SKM-1 treated with dmso at 0.1 percent for 144 hours (cell line): ENCODE data around the gene MTURN.

Experiments
- DNase-seq: peaks from one replicate; lab custom pipeline; 2025; ENCODE audit not compliant: unreplicated experiment; lab: John Stamatoyannopoulos, UW

Gene MTURN

DNA sequence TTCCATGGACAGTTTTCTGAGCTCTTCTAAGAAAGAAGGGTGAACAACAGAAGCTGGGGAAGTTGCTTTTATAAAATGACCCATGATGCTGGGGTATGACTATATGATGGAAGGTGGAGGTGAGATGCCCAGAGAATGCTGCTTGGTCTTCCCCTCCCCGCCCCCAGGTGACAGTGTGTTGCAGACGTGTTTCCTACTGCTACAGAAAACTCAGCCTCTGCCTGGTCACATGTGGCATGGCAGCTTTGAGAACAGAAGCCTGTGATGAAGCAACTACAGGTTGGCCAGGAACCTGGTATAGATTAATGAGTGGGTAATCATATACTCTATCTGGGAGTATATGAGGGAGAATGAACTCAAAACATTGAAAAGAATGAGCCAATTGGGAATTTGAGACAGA is 67.1 kb downstream of the MTURN start:
- no peak for DNase-seq

DNA sequence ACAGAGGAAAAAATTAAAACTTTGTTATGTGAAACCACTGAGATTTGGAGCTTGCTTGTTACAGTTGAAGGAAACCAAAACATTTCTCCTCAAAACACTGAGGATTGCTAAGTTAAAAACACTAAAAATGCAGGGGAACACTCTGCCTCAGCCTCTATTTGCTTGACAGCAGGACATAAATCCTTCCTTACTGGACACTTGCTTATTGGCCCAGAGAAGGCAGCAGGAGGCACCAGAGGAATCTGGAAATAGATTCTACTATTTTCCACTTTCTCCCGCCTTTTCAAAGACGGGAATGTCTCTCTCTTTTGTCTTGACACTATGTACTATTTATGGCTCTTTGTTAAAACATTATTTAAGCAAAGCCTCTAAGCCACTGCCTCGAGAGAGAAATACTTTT is 67.9 kb downstream of the MTURN start:
- no peak for DNase-seq

GRCh38 chr7:30206491-30206890 is 71.7 kb downstream of the MTURN start:
- no peak for DNase-seq

DNA sequence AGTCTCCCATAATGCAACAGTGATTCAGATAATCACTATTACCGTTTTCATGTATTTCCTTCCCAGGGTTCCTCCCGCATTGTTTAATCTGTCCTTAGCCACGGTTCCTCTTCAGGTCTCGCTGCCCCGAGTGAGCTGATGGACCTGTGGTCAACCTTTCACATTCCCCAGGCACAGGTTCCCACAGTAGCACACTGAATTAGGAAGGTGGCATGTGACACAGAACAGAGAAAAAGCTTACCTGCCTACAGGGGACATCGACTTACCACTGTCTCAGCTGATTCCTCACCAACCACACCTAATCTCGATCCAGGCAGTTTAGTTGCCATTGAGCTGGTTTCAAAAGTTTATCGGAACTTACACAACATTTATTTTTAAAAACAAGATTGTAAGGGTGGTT is 72.2 kb downstream of the MTURN start:
- no peak for DNase-seq

DNA sequence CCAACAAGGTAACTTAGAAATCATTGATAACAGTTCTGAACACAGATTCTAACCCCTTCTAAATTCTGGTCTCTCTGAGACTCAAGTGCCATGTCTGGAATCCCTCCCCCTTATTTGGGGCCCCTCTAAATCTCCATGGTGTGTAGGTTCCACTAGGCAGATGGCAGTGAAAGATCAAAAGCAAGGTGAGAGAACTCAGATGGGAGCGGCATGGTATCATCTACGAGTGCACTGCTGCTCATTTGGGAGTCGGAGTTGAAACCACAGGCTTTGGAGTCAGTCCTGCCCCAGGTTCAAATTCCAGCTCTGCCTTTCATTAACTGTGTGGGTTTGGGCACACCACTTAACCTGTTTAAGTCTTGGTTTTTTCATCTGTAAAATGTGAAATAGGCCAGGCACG is 72.6 kb downstream of the MTURN start:
- no peak for DNase-seq

- DNase-seq: no peak
These were observed 75.2 kb downstream of the MTURN start for GRCh38 chr7:30209951-30210350.
